ENCODE results near the gene NHLRC4. TPM values are rescaled to one million over a fixed set of nuclear protein-coding genes. Genes with fewer than 3 reads are reported as not detected.

The NHLRC4 gene
- total and polyA plus RNA-seq, 2 of the 13 experiments (the other 11 are each of a cell fraction or from before 2014, with no cell fraction given): 0.40 to 0.59 TPM

- ATAC-seq: peak; percentile 2; the same call in 1 of the 3 replicates
- Histone ChIP-seq H2AFZ (ENCODE audit: low read length) (no peak overlapping the region), H3K9ac (ENCODE audit: insufficient read depth, low read depth, low read length) (no peak overlapping the region), H3K4me2 (ENCODE audit: low read depth, low read length) (no peak overlapping the region), H3K79me2 (ENCODE audit: insufficient read depth, low read length) (no peaks in the 10 kb centered on the region), H4K20me1 (ENCODE audit: insufficient read depth, low read length) (no peaks in the 10 kb centered on the region), H3K9me3 (ENCODE audit: low read length) (no peaks in the 10 kb centered on the region), H3K4me3 (replicated peaks in 1 of 3; ENCODE audit: insufficient read depth in 1 of 3, low read depth in 2 of 3, low read length in 3 of 3) (no peak overlapping the region), H3K4me1 (ENCODE audit: insufficient read depth, low read length) (peaks cover 12% of the 10 kb centered on the region), H3K27me3 (ENCODE audit: control insufficient read depth in 1 of 2, insufficient read depth in 2 of 2, low read length in 2 of 2) (no peaks in the 10 kb centered on the region), H3K36me3 (replicated peaks in 1 of 2; ENCODE audit: control insufficient read depth in 1 of 2, insufficient read depth in 2 of 2, low read length in 2 of 2) (peaks cover 0 to 1% of the 10 kb centered on the region in 2 experiments; a peak in 1 of 5 replicates), H3K27ac (ENCODE audit: extremely low read length, insufficient read depth, low read length) (no peak overlapping the region)
- WGBS (ENCODE audit: low lambda C conversion rate): 86% methylated on average over 4 of the region's 24 CpGs
- no TSS peak for BruUV-seq (replicated peaks)
- in situ Hi-C loops (cut with HindIII; ENCODE audit: extremely low pct_ligation_motif_present, low pct_unique_long_range_greater_than_20kb): no loop called here
- intact Hi-C loops (cut with micrococcal nuclease; ENCODE audit: unreplicated experiment): no loop called here
- ChIA-PET POLR2A (interaction anchor here (1.1 to 1.6 kb wide), 2 partner anchors 10 to 58 kb away, joined by 4 to 6 read pairs; partner anchors contain the start of gene METTL26), CTCF (ENCODE audit: low intra/inter-chr PET ratio, low total read pairs) (interaction anchor here (0.6 to 1.8 kb wide), 3 partner anchors 22 to 33 kb away, joined by 3 to 11 read pairs (median 8); no protein-coding TSS in a partner anchor)
- DNase-seq (ENCODE audit: low spot score): no peak
- TF ChIP-seq ZNF878 (CRISPR knock-in tag; IDR thresholded peaks at IDR 0.05) (no peak), MXD3 (CRISPR knock-in tag; IDR thresholded peaks at IDR 0.05) (no peak), AGO2 (optimal IDR thresholded peaks at IDR 0.05; ENCODE audit: low read depth, low read length) (peak; percentile 66), ZNF17 (CRISPR knock-in tag; IDR thresholded peaks at IDR 0.05) (no peak), SMYD3 (CRISPR knock-in tag; IDR thresholded peaks at IDR 0.05) (no peak), TBX2 (CRISPR knock-in tag; IDR thresholded peaks at IDR 0.05; ENCODE audit: borderline replicate concordance) (no peak)
- TF ChIP-seq, protein P1, sequence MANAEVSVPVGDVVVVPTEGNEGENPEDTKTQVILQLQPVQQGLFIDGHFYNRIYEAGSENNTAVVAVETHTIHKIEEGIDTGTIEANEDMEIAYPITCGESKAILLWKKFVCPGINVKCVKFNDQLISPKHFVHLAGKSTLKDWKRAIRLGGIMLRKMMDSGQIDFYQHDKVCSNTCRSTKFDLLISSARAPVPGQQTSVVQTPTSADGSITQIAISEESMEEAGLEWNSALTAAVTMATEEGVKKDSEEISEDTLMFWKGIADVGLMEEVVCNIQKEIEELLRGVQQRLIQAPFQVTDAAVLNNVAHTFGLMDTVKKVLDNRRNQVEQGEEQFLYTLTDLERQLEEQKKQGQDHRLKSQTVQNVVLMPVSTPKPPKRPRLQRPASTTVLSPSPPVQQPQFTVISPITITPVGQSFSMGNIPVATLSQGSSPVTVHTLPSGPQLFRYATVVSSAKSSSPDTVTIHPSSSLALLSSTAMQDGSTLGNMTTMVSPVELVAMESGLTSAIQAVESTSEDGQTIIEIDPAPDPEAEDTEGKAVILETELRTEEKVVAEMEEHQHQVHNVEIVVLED (CRISPR knock-in tag; IDR thresholded peaks at IDR 0.05; ENCODE audit: borderline replicate concordance): no peak
- TF ChIP-seq, protein P2, sequence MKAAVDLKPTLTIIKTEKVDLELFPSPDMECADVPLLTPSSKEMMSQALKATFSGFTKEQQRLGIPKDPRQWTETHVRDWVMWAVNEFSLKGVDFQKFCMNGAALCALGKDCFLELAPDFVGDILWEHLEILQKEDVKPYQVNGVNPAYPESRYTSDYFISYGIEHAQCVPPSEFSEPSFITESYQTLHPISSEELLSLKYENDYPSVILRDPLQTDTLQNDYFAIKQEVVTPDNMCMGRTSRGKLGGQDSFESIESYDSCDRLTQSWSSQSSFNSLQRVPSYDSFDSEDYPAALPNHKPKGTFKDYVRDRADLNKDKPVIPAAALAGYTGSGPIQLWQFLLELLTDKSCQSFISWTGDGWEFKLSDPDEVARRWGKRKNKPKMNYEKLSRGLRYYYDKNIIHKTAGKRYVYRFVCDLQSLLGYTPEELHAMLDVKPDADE (CRISPR knock-in tag; IDR thresholded peaks at IDR 0.05): no peak
- TF ChIP-seq, protein P3, sequence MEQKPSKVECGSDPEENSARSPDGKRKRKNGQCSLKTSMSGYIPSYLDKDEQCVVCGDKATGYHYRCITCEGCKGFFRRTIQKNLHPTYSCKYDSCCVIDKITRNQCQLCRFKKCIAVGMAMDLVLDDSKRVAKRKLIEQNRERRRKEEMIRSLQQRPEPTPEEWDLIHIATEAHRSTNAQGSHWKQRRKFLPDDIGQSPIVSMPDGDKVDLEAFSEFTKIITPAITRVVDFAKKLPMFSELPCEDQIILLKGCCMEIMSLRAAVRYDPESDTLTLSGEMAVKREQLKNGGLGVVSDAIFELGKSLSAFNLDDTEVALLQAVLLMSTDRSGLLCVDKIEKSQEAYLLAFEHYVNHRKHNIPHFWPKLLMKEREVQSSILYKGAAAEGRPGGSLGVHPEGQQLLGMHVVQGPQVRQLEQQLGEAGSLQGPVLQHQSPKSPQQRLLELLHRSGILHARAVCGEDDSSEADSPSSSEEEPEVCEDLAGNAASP (CRISPR knock-in tag; IDR thresholded peaks at IDR 0.05; ENCODE audit: borderline replicate concordance): no peak
- FAIRE-seq: no peak
Observed at GRCh38 chr16:578232-578869, 11.5 kb downstream of the NHLRC4 start.
